Kidney (tissue), 14 donors: ENCODE data around the gene FAXC. TPM values are rescaled to one million over a fixed set of nuclear protein-coding genes. Genes with fewer than 3 reads are reported as not detected.

Source experiments
- DNase-seq, 5 donors: peaks; one replicate each; pipeline ENCODE4 v3.0.0-alpha.2; 2013 to 2020
- FAIRE-seq: peaks from 2 replicates; lab custom pipeline; 2012; peaks lifted over from hg19 to GRCh38; lab: Jason Lieb, UNC
- H3K27ac ChIP-seq, 2 donors: one replicate each; pipeline ENCODE4 v1.7.0; 2013; ENCODE audit warnings: low read depth in 2 of 2, low read length in 2 of 2, inconsistent platforms in 1 of 2
- H3K27me3 ChIP-seq: one replicate; pipeline ENCODE4 v1.7.1; 2013; ENCODE audit warnings: low read length, inconsistent platforms; ENCODE audit not compliant: control insufficient read depth, insufficient read depth
- H3K36me3 ChIP-seq, 3 donors: one replicate each; pipeline versions ENCODE4 v1.7.0 to v1.7.1; 2013; ENCODE audit warnings: low read length in 3 of 3, control low read depth in 1 of 3, inconsistent platforms in 1 of 3; ENCODE audit not compliant: insufficient read depth in 3 of 3, control insufficient read depth in 2 of 3
- H3K4me1 ChIP-seq, 3 donors: one replicate each; pipeline versions ENCODE4 v1.7.0 to v1.7.1; 2013; ENCODE audit warnings: low read length in 3 of 3, inconsistent platforms in 1 of 3, low read depth in 1 of 3; ENCODE audit not compliant: control insufficient read depth in 2 of 3, insufficient read depth in 2 of 3
- H3K4me3 ChIP-seq, 3 donors: one replicate each; pipeline versions ENCODE4 v1.7.0 to v1.8.1; 2013; ENCODE audit warnings: low read length in 3 of 3, control low read depth in 1 of 3, inconsistent platforms in 1 of 3
- H3K9ac ChIP-seq, 3 donors: one replicate each; pipeline versions ENCODE4 v1.7.0 to v1.7.1; 2013; ENCODE audit warnings: low read length in 3 of 3, control low read depth in 1 of 3, inconsistent platforms in 1 of 3
- H3K9me3 ChIP-seq, 3 donors: one replicate each; pipeline versions ENCODE4 v1.7.0 to v1.7.1; 2013; ENCODE audit warnings: low read length in 3 of 3, control low read depth in 1 of 3, inconsistent platforms in 1 of 3; ENCODE audit not compliant: control insufficient read depth in 2 of 3, insufficient read depth in 1 of 3
- CTCF ChIP-seq: IDR thresholded peaks from 3 replicates; pipeline ENCODE4 v1.5.1; 2012; ENCODE audit warnings: mild to moderate bottlenecking, moderate library complexity, borderline replicate concordance; ENCODE audit not compliant: insufficient read depth; ENCODE audit errors: extremely low read depth
- intact Hi-C: fragments of 100-400 bp; cut with DNase I; formaldehyde crosslinking; loops from one replicate; pipeline ENCODE4 v1.11.1; 2022
- polyA plus RNA-seq: library from polyadenylated mRNA; stranded (reverse); fragments of 350-450 nt; fragmentation: Illumina TruSeq; extraction: RNeasy Lipid Tissue Mini Kit (QIAGEN cat#74804); gene quantifications from one replicate; pipeline ENCODE4 v1.2.3, GENCODE V29; 2014; ENCODE audit warnings: low read depth, low replicate concordance; ENCODE audit not compliant: insufficient read depth
- total RNA-seq: library from RNA; stranded (reverse); fragmentation: NEBNext Ultra II Directional; extraction: Animal tissue kit (Norgen Biotek cat#: 25700); gene quantifications from one replicate; pipeline ENCODE4 v1.2.1, GENCODE V29; 2021
- donor health status: control.
- donor health status: control.
- donor health status: control.
- donor health status: control.
- donor health status: control.
- donor health status: DM: yes; HTN: yes; CAD: no.
- donor health status: Normal renal cell carcinoma (clear cell type).

Gene FAXC
- total and polyA plus RNA-seq, 2 donors from 2014 or later: 1.4 to 3.3 TPM

DNA sequence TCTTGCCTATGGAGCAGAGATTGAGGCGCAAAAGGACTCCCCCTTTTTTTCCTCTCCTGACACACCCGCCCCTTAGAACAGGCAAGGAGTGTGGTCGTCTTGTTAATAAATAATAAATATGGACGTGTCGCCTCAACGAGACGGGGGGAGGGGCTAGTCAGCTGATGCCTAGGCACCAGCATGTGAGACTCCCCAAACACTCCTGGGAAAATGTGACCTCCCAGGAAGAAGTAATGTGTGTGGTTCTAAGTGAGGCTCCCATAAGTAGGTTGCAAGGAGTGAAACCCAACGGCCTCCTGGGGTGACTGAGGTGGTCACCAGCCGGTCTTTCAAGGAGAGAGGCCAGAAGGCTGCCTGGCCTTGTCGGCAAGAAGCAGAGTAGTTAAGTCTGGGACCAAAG lies 1.1 kb upstream of the FAXC start:
- DNase-seq (peak in 4 of 5 donors; percentile 26 to 56 (median 40)), FAIRE-seq (no peak)
- Histone ChIP-seq H3K9me3 (no peaks in the 10 kb centered on the region), H3K36me3 (no peaks in the 10 kb centered on the region), H3K27ac (no peak overlapping the region), H3K9ac (no peak overlapping the region), H3K4me3 (peak overlapping the region in 1 of 3 donors; percentile 57), H3K4me1 (no peaks in the 10 kb centered on the region), H3K27me3 (no peaks in the 10 kb centered on the region)
- intact Hi-C loops: no loop called here
- no peak for TF ChIP-seq CTCF

- Histone ChIP-seq H3K27ac (no peak overlapping the region), H3K27me3 (no peaks in the 10 kb centered on the region), H3K36me3 (no peaks in the 10 kb centered on the region), H3K9me3 (no peaks in the 10 kb centered on the region), H3K4me1 (no peaks in the 10 kb centered on the region), H3K9ac (no peak overlapping the region), H3K4me3 (peak overlapping the region; percentile 47 to 52 (median 50))
- DNase-seq (peak in 2 of 5 donors; percentile 13 to 29), FAIRE-seq (no peak)
- no peak for TF ChIP-seq CTCF
- intact Hi-C loops: no loop called here
These were observed 945 bp downstream of the FAXC start for GRCh38 chr6:99348288-99349170.

DNA sequence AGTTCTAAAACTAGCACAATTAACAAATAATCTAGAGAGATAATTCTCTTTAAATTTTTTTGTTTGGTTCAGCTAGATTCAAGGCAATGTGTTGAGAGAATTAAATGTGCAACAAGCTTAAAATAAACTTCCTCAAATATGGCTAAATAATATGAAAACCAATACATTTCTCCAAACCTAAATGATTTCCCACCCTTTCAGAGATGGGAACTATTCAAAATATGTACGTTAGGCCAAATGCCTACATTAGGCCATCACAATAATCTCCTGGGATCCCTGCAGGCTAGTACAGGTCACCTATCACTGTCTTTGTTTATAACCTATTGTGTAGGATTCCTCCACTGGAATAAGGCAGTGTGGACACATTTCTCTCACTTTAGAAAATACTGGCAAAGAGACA lies 1.7 kb downstream of the FAXC start:
- Histone ChIP-seq H3K4me3 (no peak overlapping the region), H3K27me3 (no peaks in the 10 kb centered on the region), H3K36me3 (no peaks in the 10 kb centered on the region), H3K9ac (no peak overlapping the region), H3K4me1 (no peaks in the 10 kb centered on the region), H3K9me3 (no peaks in the 10 kb centered on the region), H3K27ac (no peak overlapping the region)
- no peak for TF ChIP-seq CTCF
- intact Hi-C loops: no loop called here
- DNase-seq (no peak), FAIRE-seq (no peak)
